Central memory CD4-positive, alpha-beta T cell (primary cell): Measurements from ENCODE around the gene HMOX2.
A peak's percentile ranks its signal among the peaks of the same experiment; 100 is the strongest.

ENCODE experiments used
- DNase-seq: peaks from one replicate; pipeline ENCODE4 v3.0.0; 2022
- total RNA-seq, 3 experiments: gene quantifications; one replicate each; lab custom pipeline; 2026; lab: John Stamatoyannopoulos, UW

The HMOX2 gene
- 56.9 to 91.5 (median 71.4) reads per million in 3 experiments for total RNA-seq

GRCh38 chr16:4475880-4476788, at the start of gene HMOX2:
HMOX2 (plus strand) TSS chr16:4476398; CDS start chr16:4505525, 29,127 bp downstream.
- peak; percentile 89 for DNase-seq

GRCh38 chr16:4426722-4427372, 49.4 kb upstream of the HMOX2 start:
- DNase-seq: no peak

- no peak for DNase-seq
Observed at GRCh38 chr16:4428500-4428899, 47.7 kb upstream of the HMOX2 start.

GRCh38 chr16:4431023-4431422, 45.2 kb upstream of the HMOX2 start:
- no peak for DNase-seq

GRCh38 chr16:4433228-4433627, 43.0 kb upstream of the HMOX2 start:
- no peak for DNase-seq

- DNase-seq: no peak
Observed at GRCh38 chr16:4433914-4434787, 42.0 kb upstream of the HMOX2 start.

- DNase-seq: no peak
Observed at GRCh38 chr16:4435337-4436067, 40.7 kb upstream of the HMOX2 start.

- DNase-seq: no peak
Observed at GRCh38 chr16:4437366-4437765, 38.8 kb upstream of the HMOX2 start.

- DNase-seq: no peak
Observed at GRCh38 chr16:4442371-4442770, 33.8 kb upstream of the HMOX2 start.

- DNase-seq: no peak
Observed at GRCh38 chr16:4443271-4443670, 32.9 kb upstream of the HMOX2 start.

- no peak for DNase-seq
Observed at GRCh38 chr16:4443986-4444385, 32.2 kb upstream of the HMOX2 start.

- no peak for DNase-seq
Observed at GRCh38 chr16:4450430-4450829, 25.8 kb upstream of the HMOX2 start.

GRCh38 chr16:4450931-4451519, 25.2 kb upstream of the HMOX2 start:
- DNase-seq: no peak

GRCh38 chr16:4452674-4453073, 23.5 kb upstream of the HMOX2 start:
- no peak for DNase-seq

GRCh38 chr16:4454623-4455022, 21.6 kb upstream of the HMOX2 start:
- no peak for DNase-seq

GRCh38 chr16:4455081-4455480, 21.1 kb upstream of the HMOX2 start:
- DNase-seq: no peak

- DNase-seq: no peak
Observed at GRCh38 chr16:4455951-4456350, 20.2 kb upstream of the HMOX2 start.

GRCh38 chr16:4460936-4461249, 15.3 kb upstream of the HMOX2 start:
- no peak for DNase-seq

- DNase-seq: no peak
Observed at GRCh38 chr16:4461250-4462085, 14.7 kb upstream of the HMOX2 start.

- no peak for DNase-seq
Observed at GRCh38 chr16:4463522-4464163, 12.6 kb upstream of the HMOX2 start.
